Stimulated activated CD4-positive, alpha-beta T cell treated with anti-CD3 and anti-CD28 coated beads, Interleukin-4, amount 100 ng/mL, for 1 hour (primary cell): ENCODE results near the gene EEPD1.
"Not testable (repeated sequence)": the region's sequence is repeated elsewhere in the genome, so short reads cannot be mapped to it uniquely, and the experiment has no call there.

Experiments used
- DNase-seq: peaks from one replicate; pipeline ENCODE4 v3.0.0-alpha.2; 2020

EEPD1 gene

GRCh38 chr7:36129048-36129534 lies 24.0 kb upstream of the EEPD1 start:
- DNase-seq = no peak

- DNase-seq = no peak
Observed at GRCh38 chr7:36130236-36130945, 22.7 kb upstream of the EEPD1 start.

GRCh38 chr7:36131026-36131425 lies 22.0 kb upstream of the EEPD1 start:
- no peak for DNase-seq

GRCh38 chr7:36131499-36131898 lies 21.6 kb upstream of the EEPD1 start:
- no peak for DNase-seq

- no peak for DNase-seq
Observed at GRCh38 chr7:36132012-36132411, 21.0 kb upstream of the EEPD1 start.

GRCh38 chr7:36135700-36136099 lies 17.4 kb upstream of the EEPD1 start:
- no peak for DNase-seq

GRCh38 chr7:36137258-36137657 lies 15.8 kb upstream of the EEPD1 start:
- no peak for DNase-seq

GRCh38 chr7:36137754-36138153 lies 15.3 kb upstream of the EEPD1 start:
- DNase-seq = no peak

GRCh38 chr7:36138209-36138608 lies 14.8 kb upstream of the EEPD1 start:
- DNase-seq = no peak

- DNase-seq = no peak
Observed at GRCh38 chr7:36141351-36141750, 11.7 kb upstream of the EEPD1 start.

GRCh38 chr7:36141850-36142249 lies 11.2 kb upstream of the EEPD1 start:
- DNase-seq = no peak

- no peak for DNase-seq
Observed at GRCh38 chr7:36144189-36144588, 8.9 kb upstream of the EEPD1 start.

GRCh38 chr7:36145686-36146085 lies 7.4 kb upstream of the EEPD1 start:
- no peak for DNase-seq

GRCh38 chr7:36147361-36147760 lies 5.7 kb upstream of the EEPD1 start:
- no peak for DNase-seq

- DNase-seq = no peak
Observed at GRCh38 chr7:36148422-36149065, 4.5 kb upstream of the EEPD1 start.

- not testable (repeated sequence) for DNase-seq
Observed at GRCh38 chr7:36149240-36149639, 3.8 kb upstream of the EEPD1 start.

GRCh38 chr7:36149694-36150452 lies 3.2 kb upstream of the EEPD1 start:
- DNase-seq = no peak

GRCh38 chr7:36151921-36152755 lies 916 bp upstream of the EEPD1 start:
- no peak for DNase-seq

- DNase-seq = peak; percentile 32
Observed at GRCh38 chr7:36153571-36154097, 580 bp downstream of the EEPD1 start.

- no peak for DNase-seq
Observed at GRCh38 chr7:36154255-36155212, 1.5 kb downstream of the EEPD1 start.

- DNase-seq = no peak
Observed at GRCh38 chr7:36155811-36156361, 2.8 kb downstream of the EEPD1 start.
